Measurements from ENCODE around the gene HS6ST3.

DNA sequence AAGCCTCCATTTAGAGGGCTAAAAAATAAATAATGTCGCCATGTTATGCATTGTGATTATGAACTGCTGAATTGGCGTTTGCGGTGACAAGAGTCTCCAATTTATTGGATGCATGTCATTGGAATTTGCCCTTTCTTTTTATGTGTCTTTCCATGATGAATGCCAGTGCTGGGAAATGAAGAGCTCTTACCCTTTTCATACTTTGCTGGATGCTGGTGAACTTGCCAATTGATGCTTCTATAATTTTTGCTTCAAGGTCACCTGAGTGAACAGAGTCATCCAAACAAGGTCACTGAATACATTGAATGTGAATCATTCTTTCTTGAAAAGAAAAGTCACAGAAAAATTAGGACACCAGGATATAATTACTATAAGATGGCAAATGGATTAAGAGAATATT, 556.2 kb downstream of the HS6ST3 start:
- TF ChIP-seq SUZ12 (IDR thresholded peaks at IDR 0.05) (no peak), TARDBP (IDR thresholded peaks at IDR 0.05) (no peak), FOXA1 (IDR thresholded peaks at IDR 0.05) (no peak), SP1 (IDR thresholded peaks at IDR 0.05) (no peak), LEF1 (IDR thresholded peaks at IDR 0.05; ENCODE audit: borderline replicate concordance) (no peak), FOXM1 (IDR thresholded peaks at IDR 0.05; ENCODE audit: borderline replicate concordance) (no peak), FOXK2 (IDR thresholded peaks at IDR 0.05) (no peak), HDGF (IDR thresholded peaks at IDR 0.05; ENCODE audit: borderline replicate concordance) (no peak), BHLHE40 (IDR thresholded peaks at IDR 0.05; ENCODE audit: borderline replicate concordance) (no peak), ARNT (IDR thresholded peaks at IDR 0.05) (no peak), ZNF384 (IDR thresholded peaks at IDR 0.05) (no peak), ELF4 (IDR thresholded peaks at IDR 0.05) (no peak)
- TF ChIP-seq, protein P1, sequence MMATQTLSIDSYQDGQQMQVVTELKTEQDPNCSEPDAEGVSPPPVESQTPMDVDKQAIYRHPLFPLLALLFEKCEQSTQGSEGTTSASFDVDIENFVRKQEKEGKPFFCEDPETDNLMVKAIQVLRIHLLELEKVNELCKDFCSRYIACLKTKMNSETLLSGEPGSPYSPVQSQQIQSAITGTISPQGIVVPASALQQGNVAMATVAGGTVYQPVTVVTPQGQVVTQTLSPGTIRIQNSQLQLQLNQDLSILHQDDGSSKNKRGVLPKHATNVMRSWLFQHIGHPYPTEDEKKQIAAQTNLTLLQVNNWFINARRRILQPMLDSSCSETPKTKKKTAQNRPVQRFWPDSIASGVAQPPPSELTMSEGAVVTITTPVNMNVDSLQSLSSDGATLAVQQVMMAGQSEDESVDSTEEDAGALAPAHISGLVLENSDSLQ (IDR thresholded peaks at IDR 0.05) = no peak

All from HEK293T (cell line).